ACC112 (cell line): ENCODE results near the gene SLC35A3.
"Not testable (repeated sequence)": the region's sequence is repeated elsewhere in the genome, so short reads cannot be mapped to it uniquely, and the experiment has no call there.

Source experiments
- H2AFZ ChIP-seq: fragments of 200-600 bp; sonication (generic); one replicate; pipeline ENCODE4 v1.6.0; 2017; ENCODE audit warnings: antibody characterized with exemption, low read length; ENCODE audit not compliant: unreplicated experiment
- H3K27ac ChIP-seq: fragments of 200-600 bp; sonication (generic); 2 replicates; pipeline ENCODE4 v1.5.1; 2014; ENCODE audit warnings: low read depth, mild to moderate bottlenecking, antibody characterized with exemption, low read length, moderate library complexity
- H3K27me3 ChIP-seq: fragments of 200-600 bp; sonication (generic); 2 replicates; pipeline ENCODE4 v1.6.1; 2014; ENCODE audit warnings: mild to moderate bottlenecking, antibody characterized with exemption, low read length, moderate library complexity, mixed read lengths; ENCODE audit not compliant: insufficient read depth
- H3K36me3 ChIP-seq: fragments of 200-600 bp; sonication (generic); 2 replicates; pipeline ENCODE4 v1.6.1; 2016; ENCODE audit warnings: mild to moderate bottlenecking, antibody characterized with exemption, low read length, moderate library complexity, mixed read lengths; ENCODE audit not compliant: insufficient read depth
- H3K4me1 ChIP-seq: fragments of 200-600 bp; sonication (generic); one replicate; pipeline ENCODE4 v1.6.1; 2016; ENCODE audit warnings: low read length, mixed read lengths; ENCODE audit not compliant: insufficient read depth, unreplicated experiment, control insufficient read depth
- H3K4me3 ChIP-seq: fragments of 200-600 bp; sonication (generic); 2 replicates; pipeline ENCODE4 v1.5.1; 2014; ENCODE audit warnings: mild to moderate bottlenecking, low read depth, low read length
- H3K79me2 ChIP-seq: fragments of 200-600 bp; sonication (generic); one replicate; pipeline ENCODE4 v1.6.0; 2016; ENCODE audit warnings: low read length; ENCODE audit not compliant: control insufficient read depth, unreplicated experiment, insufficient read depth

SLC35A3 gene

GRCh38 chr1:99972066-99972465 lies 2.3 kb downstream of the SLC35A3 start:
- Histone ChIP-seq H3K79me2 (peaks cover 22% of the 10 kb centered on the region), H3K4me1 (peaks cover 13% of the 10 kb centered on the region)
- not testable (repeated sequence) for H3K4me3 ChIP-seq, H3K27me3 ChIP-seq, H3K27ac ChIP-seq, H2AFZ ChIP-seq, H3K36me3 ChIP-seq

- H3K79me2 ChIP-seq: peaks cover 25% of the 10 kb centered on the region
- H3K4me1 ChIP-seq: peaks cover 13% of the 10 kb centered on the region
- H3K27ac ChIP-seq: no peak overlapping the region
- peaks cover 5% of the 10 kb centered on the region; the same call in 1 of the 2 replicates for H3K36me3 ChIP-seq
- no peaks in the 10 kb centered on the region for H3K27me3 ChIP-seq
- no peak overlapping the region for H3K4me3 ChIP-seq
- no peak overlapping the region for H2AFZ ChIP-seq
These were observed 5.7 kb downstream of the SLC35A3 start for GRCh38 chr1:99975529-99975928.

- H2AFZ ChIP-seq, H3K27ac ChIP-seq, H3K36me3 ChIP-seq, H3K4me1 ChIP-seq, H3K4me3 ChIP-seq, H3K27me3 ChIP-seq: not testable (repeated sequence)
- H3K79me2 ChIP-seq: peaks cover 19% of the 10 kb centered on the region
These were observed 7.5 kb downstream of the SLC35A3 start for GRCh38 chr1:99977326-99977725.

- Histone ChIP-seq H3K79me2 (peaks cover 12% of the 10 kb centered on the region), H2AFZ (no peak overlapping the region), H3K36me3 (peaks cover 5% of the 10 kb centered on the region; the same call in 1 of the 2 replicates), H3K27ac (no peak overlapping the region), H3K27me3 (no peaks in the 10 kb centered on the region), H3K4me1 (no peaks in the 10 kb centered on the region), H3K4me3 (no peak overlapping the region)
These were observed 8.4 kb downstream of the SLC35A3 start for GRCh38 chr1:99978218-99978617.

- H2AFZ ChIP-seq: no peak overlapping the region
- H3K4me1 ChIP-seq: no peaks in the 10 kb centered on the region
- peaks cover 5% of the 10 kb centered on the region; the same call in 1 of the 2 replicates for H3K36me3 ChIP-seq
- no peak overlapping the region for H3K27ac ChIP-seq
- H3K4me3 ChIP-seq: no peak overlapping the region
- no peaks in the 10 kb centered on the region for H3K27me3 ChIP-seq
- H3K79me2 ChIP-seq: peaks cover 12% of the 10 kb centered on the region
These were observed 9.3 kb downstream of the SLC35A3 start for GRCh38 chr1:99979091-99979490.

GRCh38 chr1:99980928-99981327 lies 11.1 kb downstream of the SLC35A3 start:
- Histone ChIP-seq H3K4me3 (no peak overlapping the region), H2AFZ (no peak overlapping the region), H3K79me2 (peaks cover 12% of the 10 kb centered on the region), H3K4me1 (no peaks in the 10 kb centered on the region), H3K27ac (no peak overlapping the region), H3K27me3 (no peaks in the 10 kb centered on the region), H3K36me3 (peaks cover 5% of the 10 kb centered on the region; the same call in 1 of the 2 replicates)

GRCh38 chr1:99986656-99987225 lies 16.9 kb downstream of the SLC35A3 start:
- no peak overlapping the region for H3K27ac ChIP-seq
- H3K79me2 ChIP-seq: peaks cover 31% of the 10 kb centered on the region
- H3K27me3 ChIP-seq: no peaks in the 10 kb centered on the region
- no peak overlapping the region for H3K4me3 ChIP-seq
- no peaks in the 10 kb centered on the region for H3K4me1 ChIP-seq
- H3K36me3 ChIP-seq: peaks cover 9% of the 10 kb centered on the region
- H2AFZ ChIP-seq: no peak overlapping the region

GRCh38 chr1:99988210-99988765 lies 18.5 kb downstream of the SLC35A3 start:
- H3K27me3 ChIP-seq: no peaks in the 10 kb centered on the region
- H3K4me3 ChIP-seq: no peak overlapping the region
- no peaks in the 10 kb centered on the region for H3K4me1 ChIP-seq
- no peak overlapping the region for H2AFZ ChIP-seq
- H3K36me3 ChIP-seq: peaks cover 20% of the 10 kb centered on the region
- no peak overlapping the region for H3K27ac ChIP-seq
- peaks cover 31% of the 10 kb centered on the region for H3K79me2 ChIP-seq

GRCh38 chr1:99992044-99992722 lies 22.4 kb downstream of the SLC35A3 start:
- Histone ChIP-seq H3K27me3 (no peaks in the 10 kb centered on the region), H2AFZ (no peak overlapping the region), H3K79me2 (peaks cover 18% of the 10 kb centered on the region), H3K4me3 (no peak overlapping the region), H3K36me3 (peaks cover 27% of the 10 kb centered on the region), H3K27ac (no peak overlapping the region), H3K4me1 (no peaks in the 10 kb centered on the region)

GRCh38 chr1:99992760-99993467 lies 23.1 kb downstream of the SLC35A3 start:
- Histone ChIP-seq H3K27me3 (no peaks in the 10 kb centered on the region), H3K79me2 (peaks cover 16% of the 10 kb centered on the region), H3K4me3 (no peak overlapping the region), H3K4me1 (no peaks in the 10 kb centered on the region), H3K36me3 (peaks cover 27% of the 10 kb centered on the region), H2AFZ (no peak overlapping the region), H3K27ac (no peak overlapping the region)
